ENCODE results near the gene EPB41. TPM values are rescaled to one million over a fixed set of nuclear protein-coding genes. Genes with fewer than 3 reads are reported as not detected.

EPB41 gene
- polyA plus RNA-seq, 2 of the 4 experiments (the other 2 are of a cell fraction): 4.9 to 12.8 TPM

DNA sequence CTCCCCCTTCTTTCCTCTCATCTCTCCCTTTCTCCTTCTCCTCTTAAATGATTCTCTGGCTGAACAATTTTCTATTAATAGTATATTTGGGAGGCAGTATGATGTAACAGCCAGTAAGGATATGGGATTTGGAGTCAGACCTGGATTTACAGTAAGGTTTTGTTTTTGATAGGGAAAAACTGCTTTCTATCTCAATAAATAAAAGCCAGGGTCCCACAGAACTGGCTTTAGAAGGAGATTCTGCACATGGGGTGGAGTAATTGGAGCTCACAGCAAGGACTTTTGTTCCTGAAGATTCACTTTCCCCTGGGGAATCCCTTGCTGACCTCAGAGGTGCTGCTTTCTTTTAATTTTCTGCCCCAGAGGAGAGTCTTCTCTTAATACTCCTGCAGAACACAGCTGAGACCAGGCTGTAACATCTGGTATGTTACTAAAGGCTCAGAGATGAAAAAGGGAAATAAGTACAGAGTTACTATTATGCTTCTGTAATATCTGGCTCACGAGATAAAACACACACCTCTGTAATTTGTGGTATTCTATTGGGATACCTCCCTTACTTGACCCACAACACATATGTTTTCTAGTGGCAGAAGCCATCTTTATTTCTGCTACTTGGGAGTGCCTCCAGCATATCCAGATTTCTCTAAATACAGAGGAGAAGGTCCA lies 13.4 kb downstream of the EPB41 start:
- H3K27ac ChIP-seq: peak overlapping the region; percentile 67 to 68; a peak in 5 of 6 replicates
- H3K4me2 ChIP-seq: peak overlapping the region; percentile 62
- ChIA-PET POLR2A (no interaction called here), CTCF (interaction anchor here (1.0 kb wide), 1 partner anchor 44 kb away, joined by 3 read pairs; no protein-coding TSS in a partner anchor)
- FAIRE-seq (no peak), DNase-seq (ENCODE audit: low read depth in 1 of 2, low spot score in 1 of 2) (no peak), ATAC-seq (peak in 1 of 2 experiments; percentile 43; a peak in 1 of 6 replicates)
- H3K4me1 ChIP-seq: peaks cover 21% of the 10 kb centered on the region
- TF ChIP-seq POLR2AphosphoS2 (conservative IDR thresholded peaks at IDR 0.05; ENCODE audit: low read length) (no peak), RFX5 (IDR thresholded peaks at IDR 0.05) (no peak), RCOR1 (IDR thresholded peaks at IDR 0.05; ENCODE audit: low read depth, low read length) (no peak), SREBF2 (IDR thresholded peaks at IDR 0.05) (no peak), MAFK (IDR thresholded peaks at IDR 0.05; ENCODE audit: partially characterized antibody) (no peak), KDM5A (IDR thresholded peaks at IDR 0.05) (no peak), ZNF302 (CRISPR knock-in tag; IDR thresholded peaks at IDR 0.05) (no peak), RARB (CRISPR knock-in tag; IDR thresholded peaks at IDR 0.05) (no peak), MAZ (IDR thresholded peaks at IDR 0.05; ENCODE audit: borderline replicate concordance, low read depth, low read length) (no peak), CBX2 (IDR thresholded peaks at IDR 0.05; ENCODE audit: borderline replicate concordance, low read depth) (no peak), HOXA7 (CRISPR knock-in tag; IDR thresholded peaks at IDR 0.05) (no peak), RNF2 (IDR thresholded peaks at IDR 0.05; ENCODE audit: borderline replicate concordance, low read depth) (no peak), ZSCAN20 (CRISPR knock-in tag; IDR thresholded peaks at IDR 0.05) (no peak), MYC (IDR thresholded peaks at IDR 0.05; ENCODE audit: borderline replicate concordance, low read length) (no peak), NPAS2 (CRISPR knock-in tag; IDR thresholded peaks at IDR 0.05; ENCODE audit: borderline replicate concordance) (no peak)
- TF ChIP-seq, protein P1, sequence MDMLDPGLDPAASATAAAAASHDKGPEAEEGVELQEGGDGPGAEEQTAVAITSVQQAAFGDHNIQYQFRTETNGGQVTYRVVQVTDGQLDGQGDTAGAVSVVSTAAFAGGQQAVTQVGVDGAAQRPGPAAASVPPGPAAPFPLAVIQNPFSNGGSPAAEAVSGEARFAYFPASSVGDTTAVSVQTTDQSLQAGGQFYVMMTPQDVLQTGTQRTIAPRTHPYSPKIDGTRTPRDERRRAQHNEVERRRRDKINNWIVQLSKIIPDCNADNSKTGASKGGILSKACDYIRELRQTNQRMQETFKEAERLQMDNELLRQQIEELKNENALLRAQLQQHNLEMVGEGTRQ (IDR thresholded peaks at IDR 0.05): no peak
- TF ChIP-seq, protein P2, sequence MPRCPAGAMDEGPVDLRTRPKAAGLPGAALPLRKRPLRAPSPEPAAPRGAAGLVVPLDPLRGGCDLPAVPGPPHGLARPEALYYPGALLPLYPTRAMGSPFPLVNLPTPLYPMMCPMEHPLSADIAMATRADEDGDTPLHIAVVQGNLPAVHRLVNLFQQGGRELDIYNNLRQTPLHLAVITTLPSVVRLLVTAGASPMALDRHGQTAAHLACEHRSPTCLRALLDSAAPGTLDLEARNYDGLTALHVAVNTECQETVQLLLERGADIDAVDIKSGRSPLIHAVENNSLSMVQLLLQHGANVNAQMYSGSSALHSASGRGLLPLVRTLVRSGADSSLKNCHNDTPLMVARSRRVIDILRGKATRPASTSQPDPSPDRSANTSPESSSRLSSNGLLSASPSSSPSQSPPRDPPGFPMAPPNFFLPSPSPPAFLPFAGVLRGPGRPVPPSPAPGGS (IDR thresholded peaks at IDR 0.05): no peak
- TF ChIP-seq, protein P3, sequence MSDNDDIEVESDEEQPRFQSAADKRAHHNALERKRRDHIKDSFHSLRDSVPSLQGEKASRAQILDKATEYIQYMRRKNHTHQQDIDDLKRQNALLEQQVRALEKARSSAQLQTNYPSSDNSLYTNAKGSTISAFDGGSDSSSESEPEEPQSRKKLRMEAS (IDR thresholded peaks at IDR 0.05): no peak
- H3K4me3 ChIP-seq: no peak overlapping the region
- WGBS (ENCODE audit: missing lambda C conversion rate): 72% methylated on average over 1 of the region's 1 CpG
- no peaks in the 10 kb centered on the region for H3K9me3 ChIP-seq

DNA sequence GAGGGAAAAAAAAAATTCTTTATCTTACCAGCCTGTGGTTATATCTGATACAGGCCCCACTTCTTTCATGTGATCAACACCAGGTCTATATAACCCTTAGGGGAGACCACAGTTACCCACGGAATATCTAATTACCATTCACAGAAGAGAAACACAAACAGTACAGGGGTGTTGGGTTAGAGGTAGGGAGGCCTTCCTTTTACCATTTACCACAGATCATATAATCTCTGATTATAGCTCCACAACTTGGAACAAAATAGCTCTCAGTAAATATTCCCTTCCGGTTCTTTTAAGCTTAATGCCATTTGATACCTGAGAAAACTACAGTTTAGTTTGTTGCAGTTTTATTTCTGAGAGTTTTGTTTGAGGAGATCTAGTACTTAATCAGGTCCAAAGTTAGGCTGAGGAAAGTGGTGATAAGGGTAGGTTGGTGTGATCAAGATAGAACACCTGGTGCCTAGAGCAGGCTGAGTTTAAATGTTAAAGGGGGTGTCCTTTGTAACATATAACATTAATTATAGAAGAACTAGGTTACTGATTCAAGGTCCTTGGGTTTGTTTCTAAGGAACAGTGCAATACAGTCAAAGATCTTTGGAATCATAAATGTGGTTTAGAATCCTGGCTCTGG lies 14.1 kb downstream of the EPB41 start:
- ChIA-PET CTCF (interaction anchor here (1.0 kb wide), 1 partner anchor 44 kb away, joined by 3 read pairs; no protein-coding TSS in a partner anchor), POLR2A (no interaction called here)
- 92% methylated on average over 2 of the region's 2 CpGs for WGBS (ENCODE audit: missing lambda C conversion rate)
- Histone ChIP-seq H3K4me2 (peak overlapping the region; percentile 62; the same call in 2 of the 3 replicates), H3K4me3 (no peak overlapping the region), H3K4me1 (peaks cover 21% of the 10 kb centered on the region), H3K9me3 (no peaks in the 10 kb centered on the region), H3K27ac (peak overlapping the region; percentile 67 to 68; a peak in 4 of 6 replicates)
- no peak for TF ChIP-seq RAD21 (conservative IDR thresholded peaks at IDR 0.05 in 1 of 2, IDR thresholded peaks at IDR 0.05 in 1 of 2)
- no peak for TF ChIP-seq EP300 (IDR thresholded peaks at IDR 0.05)
- no peak for TF ChIP-seq CHD2 (IDR thresholded peaks at IDR 0.05; ENCODE audit: low read length, partially characterized antibody)
- no peak for TF ChIP-seq HOXA7 (CRISPR knock-in tag; IDR thresholded peaks at IDR 0.05)
- TF ChIP-seq JUNB (IDR thresholded peaks at IDR 0.05): no peak
- TF ChIP-seq ESRRA (IDR thresholded peaks at IDR 0.05; ENCODE audit: borderline replicate concordance, low read length): no peak
- no peak for TF ChIP-seq SREBF2 (IDR thresholded peaks at IDR 0.05)
- DNase-seq (ENCODE audit: low read depth in 1 of 2, low spot score in 1 of 2): no peak
- no peak for FAIRE-seq
- no peak for ATAC-seq

Data from A549 (cell line).